Activated T-helper 1 cell treated with anti-CD3 and anti-CD28 coated beads, Interleukin-12 subunit alpha, Interleukin-12 subunit beta, Interleukin-2, Interleukin-4 antibody, amounts not matched to agents 30 ng/mL and 10 ng/mL and 1 ng/mL, durations not matched to agents 14 hours and 24 hours and 36 hours (primary cell): ENCODE results near the gene PLCB2. TPM values are rescaled to one million over a fixed set of nuclear protein-coding genes. Genes with fewer than 3 reads are reported as not detected.

Source experiments
- DNase-seq: peaks from one replicate; pipeline ENCODE4 v3.0.0; 2021; ENCODE audit warnings: low spot score
- H3K27ac Mint-ChIP-seq: one replicate; pipeline ENCODE4 v1.8.0; 2021; ENCODE audit warnings: mild to moderate bottlenecking, mixed read lengths
- H3K27me3 Mint-ChIP-seq: one replicate; pipeline ENCODE4 v1.8.0; 2022; ENCODE audit warnings: mild to moderate bottlenecking, moderate library complexity, mixed read lengths; ENCODE audit not compliant: insufficient read depth
- H3K36me3 Mint-ChIP-seq: one replicate; pipeline ENCODE4 v1.8.0; 2021; ENCODE audit warnings: low read depth, mixed read lengths
- H3K4me1 Mint-ChIP-seq: one replicate; pipeline ENCODE4 v1.8.0; 2021; ENCODE audit warnings: low read depth, mixed read lengths
- H3K4me3 Mint-ChIP-seq: one replicate; pipeline ENCODE4 v1.8.0; 2021; ENCODE audit warnings: mild to moderate bottlenecking, moderate library complexity, mixed read lengths
- H3K9me3 Mint-ChIP-seq: one replicate; pipeline ENCODE4 v1.8.0; 2021; ENCODE audit warnings: mixed read lengths
- intact Hi-C: fragments of 100-400 bp; cut with micrococcal nuclease; formaldehyde crosslinking; loops from one replicate; pipeline ENCODE4 v1.15.1; 2024
- total RNA-seq: library from RNA; stranded (reverse); gene quantifications from 2 replicates; pipeline ENCODE4 v1.2.3, GENCODE V29; 2022

The PLCB2 gene
- total RNA-seq, 1 donor from 2014 or later, result 88.5 TPM

GRCh38 chr15:40327457-40327856 lies 19.7 kb upstream of the PLCB2 start:
- peaks cover 11% of the 10 kb centered on the region for H3K27me3 Mint-ChIP-seq
- no peak for DNase-seq
- peaks cover 8% of the 10 kb centered on the region for H3K36me3 Mint-ChIP-seq
- H3K4me3 Mint-ChIP-seq, result no peak overlapping the region
- H3K9me3 Mint-ChIP-seq, result no peaks in the 10 kb centered on the region
- no peak overlapping the region for H3K27ac Mint-ChIP-seq
- intact Hi-C loops, result no loop called here
- H3K4me1 Mint-ChIP-seq, result peaks cover 45% of the 10 kb centered on the region

- peak overlapping the region; percentile 80 for H3K4me3 Mint-ChIP-seq
- no peak overlapping the region for H3K27ac Mint-ChIP-seq
- peaks cover 8% of the 10 kb centered on the region for H3K36me3 Mint-ChIP-seq
- peaks cover 11% of the 10 kb centered on the region for H3K27me3 Mint-ChIP-seq
- no peaks in the 10 kb centered on the region for H3K9me3 Mint-ChIP-seq
- intact Hi-C loops, result no loop called here
- peaks cover 58% of the 10 kb centered on the region for H3K4me1 Mint-ChIP-seq
- DNase-seq, result no peak
These were observed 18.0 kb upstream of the PLCB2 start for GRCh38 chr15:40325700-40326099.

- Mint-ChIP-seq H3K4me3 (peak overlapping the region; percentile 80), H3K4me1 (peaks cover 58% of the 10 kb centered on the region), H3K36me3 (peaks cover 8% of the 10 kb centered on the region), H3K9me3 (no peaks in the 10 kb centered on the region), H3K27me3 (peaks cover 13% of the 10 kb centered on the region), H3K27ac (no peak overlapping the region)
- DNase-seq, result no peak
- intact Hi-C loops, result no loop called here
These were observed 17.5 kb upstream of the PLCB2 start for GRCh38 chr15:40325188-40325587.

- Mint-ChIP-seq H3K9me3 (no peaks in the 10 kb centered on the region), H3K36me3 (peaks cover 8% of the 10 kb centered on the region), H3K4me3 (peak overlapping the region; percentile 80), H3K4me1 (peaks cover 58% of the 10 kb centered on the region), H3K27me3 (peaks cover 15% of the 10 kb centered on the region), H3K27ac (no peak overlapping the region)
- intact Hi-C loops, result loop anchor here (1.0 to 5.0 kb wide), 5 partner anchors 16 to 277 kb away; partner anchors contain the start of genes BMF and DISP2
- DNase-seq, result peak; percentile 8
These were observed 16.5 kb upstream of the PLCB2 start for GRCh38 chr15:40323953-40324937.

- Mint-ChIP-seq H3K27me3 (peaks cover 15% of the 10 kb centered on the region), H3K36me3 (peaks cover 8% of the 10 kb centered on the region), H3K4me1 (peaks cover 52% of the 10 kb centered on the region), H3K9me3 (no peaks in the 10 kb centered on the region), H3K4me3 (peak within 1 kb of the TSS; percentile 83), H3K27ac (no peak within 1 kb of the TSS)
- intact Hi-C loops, result loop anchor here (1.0 to 5.0 kb wide), 5 partner anchors 15 to 276 kb away; partner anchors contain the start of genes BMF and DISP2
- DNase-seq, result peak; percentile 83
These were observed 15.7 kb upstream of the PLCB2 start, which contains the start of gene INAFM2 for GRCh38 chr15:40323239-40323952. Gene INAFM2 (plus strand): TSS chr15:40323692. CDS start chr15:40324056, 364 bp downstream.

- Mint-ChIP-seq H3K36me3 (peaks cover 8% of the 10 kb centered on the region), H3K9me3 (no peaks in the 10 kb centered on the region), H3K4me1 (peaks cover 44% of the 10 kb centered on the region), H3K27me3 (peaks cover 20% of the 10 kb centered on the region), H3K4me3 (peak overlapping the region; percentile 83), H3K27ac (no peak overlapping the region)
- no peak for DNase-seq
- intact Hi-C loops, result loop anchor here (1.0 to 5.0 kb wide), 5 partner anchors 14 to 275 kb away; partner anchors contain the start of genes BMF and DISP2
These were observed 14.9 kb upstream of the PLCB2 start for GRCh38 chr15:40322531-40323238.

GRCh38 chr15:40320931-40321371 lies 13.2 kb upstream of the PLCB2 start:
- peak overlapping the region; percentile 38 for H3K4me3 Mint-ChIP-seq

GRCh38 chr15:40320409-40320808 lies 12.7 kb upstream of the PLCB2 start:
- H3K9me3 Mint-ChIP-seq, result no peaks in the 10 kb centered on the region
- H3K4me3 Mint-ChIP-seq, result no peak overlapping the region
- H3K27me3 Mint-ChIP-seq, result peaks cover 28% of the 10 kb centered on the region
- peaks cover 27% of the 10 kb centered on the region for H3K4me1 Mint-ChIP-seq
- no peak for DNase-seq
- peaks cover 4% of the 10 kb centered on the region for H3K36me3 Mint-ChIP-seq
- intact Hi-C loops, result loop anchor here (5.0 kb wide), 2 partner anchors 213 to 273 kb away; partner anchors contain the start of gene BMF
- no peak overlapping the region for H3K27ac Mint-ChIP-seq

More at GRCh38 chr15:40320931-40321371, 13.2 kb upstream of the PLCB2 start:
- peaks cover 25% of the 10 kb centered on the region for H3K27me3 Mint-ChIP-seq
- intact Hi-C loops, result loop anchor here (1.0 to 5.0 kb wide), 4 partner anchors 17 to 274 kb away; partner anchors contain the start of gene BMF
- H3K4me1 Mint-ChIP-seq, result peaks cover 32% of the 10 kb centered on the region
- DNase-seq, result peak; percentile 47
- H3K27ac Mint-ChIP-seq, result no peak overlapping the region
- peaks cover 5% of the 10 kb centered on the region for H3K36me3 Mint-ChIP-seq
- no peaks in the 10 kb centered on the region for H3K9me3 Mint-ChIP-seq

- H3K9me3 Mint-ChIP-seq, result no peaks in the 10 kb centered on the region
These were observed 9.8 kb upstream of the PLCB2 start for GRCh38 chr15:40317580-40317979.

GRCh38 chr15:40316931-40317330 lies 9.2 kb upstream of the PLCB2 start:
- intact Hi-C loops, result no loop called here
- H3K27me3 Mint-ChIP-seq, result peaks cover 52% of the 10 kb centered on the region
- DNase-seq, result no peak
- no peaks in the 10 kb centered on the region for H3K9me3 Mint-ChIP-seq
- H3K27ac Mint-ChIP-seq, result no peak overlapping the region
- no peaks in the 10 kb centered on the region for H3K36me3 Mint-ChIP-seq
- H3K4me1 Mint-ChIP-seq, result peaks cover 8% of the 10 kb centered on the region
- no peak overlapping the region for H3K4me3 Mint-ChIP-seq

More at GRCh38 chr15:40317580-40317979, 9.8 kb upstream of the PLCB2 start:
- H3K36me3 Mint-ChIP-seq, result no peaks in the 10 kb centered on the region
- peaks cover 14% of the 10 kb centered on the region for H3K4me1 Mint-ChIP-seq
- no peak overlapping the region for H3K27ac Mint-ChIP-seq
- peaks cover 46% of the 10 kb centered on the region for H3K27me3 Mint-ChIP-seq
- no peak overlapping the region for H3K4me3 Mint-ChIP-seq
- no peak for DNase-seq
- intact Hi-C loops, result no loop called here

- intact Hi-C loops, result no loop called here
- peaks cover 57% of the 10 kb centered on the region for H3K27me3 Mint-ChIP-seq
These were observed 7.1 kb upstream of the PLCB2 start for GRCh38 chr15:40314723-40315276.

More at GRCh38 chr15:40314723-40315276, 7.1 kb upstream of the PLCB2 start:
- Mint-ChIP-seq H3K4me1 (peaks cover 3% of the 10 kb centered on the region), H3K36me3 (no peaks in the 10 kb centered on the region), H3K9me3 (no peaks in the 10 kb centered on the region), H3K4me3 (no peak overlapping the region), H3K27ac (no peak overlapping the region)
- no peak for DNase-seq
